Gastroesophageal sphincter (tissue), 3 donors: Measurements from ENCODE around the gene ANKS4B.

Experiments used
- CTCF ChIP-seq, 4 experiments: fragments of 200-600 bp in 2 of 4; fragments of 450-650 bp in 2 of 4; sonication (generic) in 1 of 4; IDR thresholded peaks; one replicate each; pipeline ENCODE4 v1.5.1; 2017 to 2019; ENCODE audit warnings: antibody characterized with exemption in 4 of 4, mild to moderate bottlenecking in 2 of 4, moderate library complexity in 2 of 4
- POLR2A ChIP-seq, 2 donors: fragments of 450-650 bp; IDR thresholded peaks; one replicate each; pipeline ENCODE4 v1.6.1; 2017; ENCODE audit warnings: antibody characterized with exemption in 2 of 2, mild to moderate bottlenecking in 2 of 2, moderate library complexity in 1 of 2

GRCh38 chr16:21283521-21284289, 50.2 kb downstream of the ANKS4B start:
- peak; percentile 14 to 65 (median 36) for TF ChIP-seq CTCF (IDR thresholded peaks at IDR 0.05)
- TF ChIP-seq POLR2A (IDR thresholded peaks at IDR 0.05) = no peak
